OCI-LY3 (cell line): Measurements from ENCODE around the gene MGP.

Experiments used
- CTCF ChIP-seq: fragments of 200-600, 300-600 bp; sonication (generic); IDR thresholded peaks from 2 replicates; pipeline ENCODE4 v1.5.1; 2014; ENCODE audit warnings: antibody characterized with exemption, low read length, low read depth
- EZH2phosphoT487 ChIP-seq: fragments of 200-600 bp; shearing (Covaris generic); IDR thresholded peaks from 2 replicates; pipeline ENCODE4 v1.6.1; 2018; ENCODE audit warnings: antibody characterized with exemption, mixed run types, low read depth

- TF ChIP-seq CTCF (no peak), EZH2phosphoT487 (no peak)
These were observed 31.0 kb downstream of the MGP start for GRCh38 chr12:14854586-14855183.
